GM12864 (cell line): Measurements from ENCODE around the gene OBSCN.

ENCODE experiments used
- DNase-seq: peaks from one replicate; pipeline ENCODE4 v3.0.0-alpha.2; 2011; ENCODE audit warnings: low read depth
- H3K4me3 ChIP-seq: 2 replicates; pipeline ENCODE4 v1.5.1; 2011; ENCODE audit warnings: mild to moderate bottlenecking, low read depth, low read length, control low read depth
- CTCF ChIP-seq: IDR thresholded peaks from 2 replicates; pipeline ENCODE4 v1.5.1; 2011; ENCODE audit warnings: low read depth, mild to moderate bottlenecking, moderate library complexity, low read length, control low read depth, inconsistent platforms; ENCODE audit errors: missing control alignments

Gene OBSCN

GRCh38 chr1:228362141-228362883, 154.5 kb downstream of the OBSCN start:
- DNase-seq: no peak
- H3K4me3 ChIP-seq: no peak overlapping the region
- TF ChIP-seq CTCF: no peak

- no peak for TF ChIP-seq CTCF
- DNase-seq: no peak
- no peak overlapping the region for H3K4me3 ChIP-seq
Observed at GRCh38 chr1:228362884-228363450, 155.1 kb downstream of the OBSCN start.

GRCh38 chr1:228363686-228364067, 155.8 kb downstream of the OBSCN start:
- no peak for TF ChIP-seq CTCF
- DNase-seq: no peak

GRCh38 chr1:228364068-228364705, 156.3 kb downstream of the OBSCN start:
- DNase-seq: no peak
- TF ChIP-seq CTCF: no peak
- H3K4me3 ChIP-seq: no peak overlapping the region

More at GRCh38 chr1:228363686-228364067, 155.8 kb downstream of the OBSCN start:
- no peak overlapping the region for H3K4me3 ChIP-seq

- no peak overlapping the region for H3K4me3 ChIP-seq
- no peak for TF ChIP-seq CTCF
- DNase-seq: no peak
Observed at GRCh38 chr1:228364706-228365213, 156.9 kb downstream of the OBSCN start.

GRCh38 chr1:228365271-228366061, 157.6 kb downstream of the OBSCN start:
- H3K4me3 ChIP-seq: no peak overlapping the region
- no peak for TF ChIP-seq CTCF
- no peak for DNase-seq
